ENCODE results near the gene SALL4.
"Not testable (repeated sequence)": the region's sequence is repeated elsewhere in the genome, so short reads cannot be mapped to it uniquely, and the experiment has no call there.

Gene SALL4

GRCh38 chr20:51763965-51764602, 38.2 kb downstream of the SALL4 start:
- no peak for DNase-seq

- peak in 2 of 14 donors; percentile 12 to 21 for DNase-seq
Observed at GRCh38 chr20:51760905-51761546, 41.3 kb downstream of the SALL4 start.

GRCh38 chr20:51759769-51760510, 42.4 kb downstream of the SALL4 start:
- DNase-seq, result no peak

- peak in 11 of 14 donors; percentile 9 to 76 (median 61) for DNase-seq
Observed at GRCh38 chr20:51758978-51759544, 43.3 kb downstream of the SALL4 start.

- peak in 3 of 14 donors; percentile 19 to 88 (median 32) for DNase-seq
Observed at GRCh38 chr20:51757226-51757625, 45.1 kb downstream of the SALL4 start.

- no peak for DNase-seq
Observed at GRCh38 chr20:51756653-51757052, 45.7 kb downstream of the SALL4 start.

- not testable (repeated sequence) for DNase-seq
Observed at GRCh38 chr20:51753220-51753619, 49.1 kb downstream of the SALL4 start.

GRCh38 chr20:51752343-51752951, 49.9 kb downstream of the SALL4 start:
- no peak for DNase-seq

GRCh38 chr20:51750770-51751388, 51.4 kb downstream of the SALL4 start:
- no peak for DNase-seq

GRCh38 chr20:51750037-51750769, 52.1 kb downstream of the SALL4 start:
- DNase-seq, result peak in 13 of 14 donors; percentile 14 to 88 (median 48)

GRCh38 chr20:51749674-51750036, 52.7 kb downstream of the SALL4 start:
- peak in 2 of 14 donors; percentile 34 to 38 for DNase-seq

GRCh38 chr20:51747182-51747911, 55.0 kb downstream of the SALL4 start:
- peak in 1 of 14 donors; percentile 29 for DNase-seq

- DNase-seq, result no peak
Observed at GRCh38 chr20:51745804-51746203, 56.5 kb downstream of the SALL4 start.

GRCh38 chr20:51740838-51741237, 61.5 kb downstream of the SALL4 start:
- no peak for DNase-seq

- not testable (repeated sequence) for DNase-seq
Observed at GRCh38 chr20:51740308-51740707, 62.0 kb downstream of the SALL4 start.

- peak in 10 of 14 donors; percentile 8 to 57 (median 29) for DNase-seq
Observed at GRCh38 chr20:51739722-51740249, 62.5 kb downstream of the SALL4 start.

- DNase-seq, result no peak
Observed at GRCh38 chr20:51738877-51739447, 63.4 kb downstream of the SALL4 start.

- not testable (repeated sequence) for DNase-seq
Observed at GRCh38 chr20:51738261-51738660, 64.1 kb downstream of the SALL4 start.

GRCh38 chr20:51736947-51737346, 65.4 kb downstream of the SALL4 start:
- DNase-seq, result no peak
